B cell (primary cell): ENCODE measurements around the gene INTS12. TPM values are rescaled to one million over a fixed set of nuclear protein-coding genes. Genes with fewer than 3 reads are reported as not detected.
A peak's percentile ranks its signal among the peaks of the same experiment; 100 is the strongest.

Source experiments
- ATAC-seq: fragments of 200-7000 bp; cut with Tn5 transposase; one replicate; pipeline ENCODE4 v1.10.0; 2021; ENCODE audit warnings: low read depth, mild to moderate bottlenecking, moderate number of reproducible peaks, moderate library complexity
- CTCF ChIA-PET: fragments of 350-600 bp; sonication (Branson Sonifier 250); formaldehyde crosslinking; loops from one replicate; lab custom pipeline; 2021; ENCODE audit warnings: antibody characterized with exemption, inconsistent platforms; lab: Charles Lee
- POLR2A ChIA-PET: fragments of 350-600 bp; sonication (Branson Sonifier 250); formaldehyde crosslinking; loops from one replicate; lab custom pipeline; 2021; ENCODE audit warnings: antibody characterized with exemption; lab: Charles Lee
- DNase-seq: peaks from one replicate; pipeline ENCODE4 v3.0.0; 2013
- H2AFZ ChIP-seq: 2 replicates; pipeline ENCODE4 v1.6.1; 2012; ENCODE audit warnings: mild to moderate bottlenecking, low read depth, low read length; ENCODE audit not compliant: insufficient read depth, poor library complexity, severe bottlenecking
- H3K27ac ChIP-seq, 2 donors: 1 replicate in 1 of 2; 2 replicates in 1 of 2; pipeline ENCODE4 v1.5.1; 2012 to 2013; ENCODE audit warnings: low read length in 2 of 2, mild to moderate bottlenecking in 2 of 2, moderate library complexity in 1 of 2
- H3K27me3 ChIP-seq, 4 experiments: fragments of 200-600 bp in 1 of 4; sonication (generic) in 1 of 4; replicated peaks in 1 of 4; 1 replicate in 2 of 4; 2 replicates in 2 of 4; pipeline versions ENCODE4 v1.6.1 to v1.7.0; 2013 to 2016; ENCODE audit warnings: low read length in 3 of 4, mild to moderate bottlenecking in 2 of 4, mixed read lengths in 1 of 4, moderate library complexity in 1 of 4; ENCODE audit not compliant: insufficient read depth in 4 of 4, control insufficient read depth in 3 of 4; ENCODE audit errors: control extremely low read depth in 1 of 4
- H3K36me3 ChIP-seq, 2 experiments: replicated peaks in 1 of 2; 1 replicate in 1 of 2; 2 replicates in 1 of 2; pipeline versions ENCODE4 v1.6.1 to v1.7.1; 2013; ENCODE audit warnings: low read length in 1 of 2; ENCODE audit not compliant: insufficient read depth in 2 of 2, control insufficient read depth in 1 of 2; ENCODE audit errors: control extremely low read depth in 1 of 2, extremely low read depth in 1 of 2
- H3K4me1 ChIP-seq, 2 donors: fragments of 200-600 bp in 1 of 2; sonication (generic) in 1 of 2; 1 replicate in 1 of 2; 2 replicates in 1 of 2; pipeline versions ENCODE4 v1.5.1 to v1.6.1; 2013 to 2017; ENCODE audit warnings: low read length in 2 of 2; ENCODE audit not compliant: control insufficient read depth in 2 of 2, insufficient read depth in 2 of 2
- H3K4me2 ChIP-seq: replicated peaks from 2 replicates; pipeline ENCODE3; 2012; ENCODE audit warnings: mild to moderate bottlenecking, low read depth, low read length; ENCODE audit not compliant: poor library complexity, severe bottlenecking
- H3K4me3 ChIP-seq, 5 experiments: fragments of 200-600 bp in 1 of 5; sonication (generic) in 1 of 5; 1 replicate in 3 of 5; 2 replicates in 2 of 5; pipeline versions ENCODE4 v1.5.1 to v1.7.0; 2011 to 2016; ENCODE audit warnings: low read length in 4 of 5, mild to moderate bottlenecking in 4 of 5, low read depth in 2 of 5, control low read depth in 1 of 5, moderate library complexity in 1 of 5; ENCODE audit not compliant: insufficient read depth in 1 of 5; ENCODE audit errors: control extremely low read depth in 1 of 5, extremely low read depth in 1 of 5
- H3K79me2 ChIP-seq: fragments of 200-600 bp; sonication (generic); one replicate; pipeline ENCODE4 v1.6.0; 2016; ENCODE audit warnings: low read length; ENCODE audit not compliant: control insufficient read depth, insufficient read depth
- H3K9ac ChIP-seq: fragments of 200-600 bp; sonication (generic); 2 replicates; pipeline ENCODE4 v1.6.1; 2017; ENCODE audit warnings: mild to moderate bottlenecking, low read length, moderate library complexity
- H3K9me3 ChIP-seq, 3 donors: one replicate each; pipeline versions ENCODE4 v1.6.1 to v1.7.1; 2013; ENCODE audit warnings: low read length in 2 of 3; ENCODE audit not compliant: control insufficient read depth in 2 of 3, insufficient read depth in 1 of 3; ENCODE audit errors: control extremely low read depth in 1 of 3
- H4K20me1 ChIP-seq: 2 replicates; pipeline ENCODE4 v1.6.0; 2012; ENCODE audit warnings: mild to moderate bottlenecking, low read length; ENCODE audit not compliant: insufficient read depth, control insufficient read depth, poor library complexity, severe bottlenecking
- H3K27ac Mint-ChIP-seq: one replicate; pipeline ENCODE4 v1.8.0; 2021; ENCODE audit warnings: mixed read lengths
- H3K27me3 Mint-ChIP-seq: one replicate; pipeline ENCODE4 v1.8.0; 2021; ENCODE audit warnings: mixed read lengths
- H3K4me1 Mint-ChIP-seq: one replicate; pipeline ENCODE4 v1.8.0; 2021; ENCODE audit warnings: mixed read lengths
- H3K4me3 Mint-ChIP-seq: one replicate; pipeline ENCODE4 v1.8.0; 2021; ENCODE audit warnings: mixed read lengths
- H3K9me3 Mint-ChIP-seq: one replicate; pipeline ENCODE4 v1.8.0; 2022; ENCODE audit warnings: mixed read lengths; ENCODE audit not compliant: insufficient read depth
- CTCF ChIP-seq: fragments of 200-600 bp; IDR thresholded peaks from one replicate; pipeline ENCODE4 v1.8.0; 2022; ENCODE audit warnings: antibody characterized with exemption, mild to moderate bottlenecking
- EZH2 ChIP-seq: IDR thresholded peaks from 2 replicates; pipeline ENCODE4 v1.6.1; 2012; ENCODE audit warnings: borderline replicate concordance, low read depth, mild to moderate bottlenecking, moderate library complexity, low read length; ENCODE audit not compliant: insufficient read depth, poor library complexity, severe bottlenecking
- WGBS: methylation state at CpG from one replicate; pipeline ENCODE4 v1.1.5; 2013; ENCODE audit warnings: missing lambda C conversion rate; ENCODE audit not compliant: insufficient coverage; 5-methylcytosine and 5-hydroxymethylcytosine counted together
- intact Hi-C: fragments of 100-400 bp; cut with micrococcal nuclease; formaldehyde crosslinking; loops from one replicate; pipeline ENCODE4 v1.10.0; 2022
- polyA minus RNA-seq: library from RNA; depleted of rRNA, polyadenylated mRNA; stranded (reverse); fragments of >200 nt; gene quantifications from 2 replicates; pipeline ENCODE4 v1.2.3, GENCODE V29; 2012
- polyA plus RNA-seq: library from polyadenylated mRNA; depleted of rRNA; stranded (reverse); fragments of >200 nt; gene quantifications from 2 replicates; pipeline ENCODE4 v1.2.3, GENCODE V29; 2012
- total RNA-seq, 2 donors: library from RNA; stranded (reverse); fragments of 120-200 nt in 1 of 2; gene quantifications; 1 replicate in 1 of 2; 2 replicates in 1 of 2; pipeline versions ENCODE4 v1.2.3 to v1.2.4, GENCODE V29; 2013 to 2022

INTS12 gene
- 18.4 and 19.1 TPM in 2 replicates for total RNA-seq
- total RNA-seq (2013) = 17.2 TPM
- 21.6 and 23.5 TPM in 2 replicates for polyA plus RNA-seq
- 9.9 and 12.6 TPM in 2 replicates for polyA minus RNA-seq

- Histone ChIP-seq H3K36me3 (peaks cover 0 to 3% of the 10 kb centered on the region in 2 experiments), H3K4me3 (peak within 1 kb of the TSS; percentile 80 to 99 (median 90)), H3K27me3 (no peaks in the 10 kb centered on the region), H2AFZ (peak within 1 kb of the TSS; percentile 95), H3K9ac (peak within 1 kb of the TSS; percentile 94), H3K27ac (peak within 1 kb of the TSS; percentile 81 to 92), H4K20me1 (peaks cover 4% of the 10 kb centered on the region), H3K79me2 (peaks cover 70% of the 10 kb centered on the region), H3K4me1 (peaks cover 14 to 19% of the 10 kb centered on the region in 2 donors), H3K4me2 (peak within 1 kb of the TSS; percentile 80), H3K9me3 (no peaks in the 10 kb centered on the region)
- H3K27me3 Mint-ChIP-seq = no peaks in the 10 kb centered on the region
- DNase-seq (peak; percentile 94), ATAC-seq (peak; percentile 94)
- peak within 1 kb of the TSS; percentile 98 for H3K27ac Mint-ChIP-seq
- POLR2A ChIA-PET = no interaction called here
- peak within 1 kb of the TSS; percentile 100 for H3K4me3 Mint-ChIP-seq
- CTCF ChIA-PET = interaction anchor here (0.8 to 1.5 kb wide), 3 partner anchors 9 to 237 kb away, joined by 3 to 5 read pairs (median 5); no protein-coding TSS in a partner anchor
- peaks cover 37% of the 10 kb centered on the region for H3K4me1 Mint-ChIP-seq
- intact Hi-C loops = loop anchor here (1.0 to 5.0 kb wide), 4 partner anchors 234 to 966 kb away; partner anchors contain the start of genes AIMP1, PPA2, TBCK and TET2
- H3K9me3 Mint-ChIP-seq = no peaks in the 10 kb centered on the region
- TF ChIP-seq EZH2 (no peak), CTCF (no peak)
- WGBS = under 1% methylated on average over 62 of the region's 63 CpGs
Observed at GRCh38 chr4:105708181-105709080, at the start of gene INTS12, which contains the start of gene GSTCD. Gene INTS12 (minus strand): TSS chr4:105708689. CDS start chr4:105700005, 8,684 bp downstream. Gene GSTCD (plus strand): TSS chr4:105708784. CDS start chr4:105717614, 8,830 bp downstream.

GRCh38 chr4:105755375-105755774 lies 46.9 kb upstream of the INTS12 start:
- TF ChIP-seq CTCF (no peak), EZH2 (no peak)
- no peaks in the 10 kb centered on the region for H3K27me3 ChIP-seq
- POLR2A ChIA-PET = no interaction called here
- no peak for ATAC-seq
- no peaks in the 10 kb centered on the region for H3K9me3 Mint-ChIP-seq
- no peak overlapping the region for H3K27ac ChIP-seq
- no peak overlapping the region for H3K27ac Mint-ChIP-seq
- no peak overlapping the region for H3K4me3 ChIP-seq
- no peaks in the 10 kb centered on the region for H3K79me2 ChIP-seq
- no peaks in the 10 kb centered on the region for H3K4me1 Mint-ChIP-seq
- intact Hi-C loops = no loop called here
- no peak for DNase-seq
- no peaks in the 10 kb centered on the region for H3K27me3 Mint-ChIP-seq
- no peak overlapping the region for H2AFZ ChIP-seq
- CTCF ChIA-PET = no interaction called here
- H3K4me3 Mint-ChIP-seq = no peak overlapping the region
- H3K4me2 ChIP-seq = no peak overlapping the region
- H3K4me1 ChIP-seq = no peaks in the 10 kb centered on the region
- no peaks in the 10 kb centered on the region for H4K20me1 ChIP-seq
- H3K9me3 ChIP-seq = no peaks in the 10 kb centered on the region
- H3K36me3 ChIP-seq = no peaks in the 10 kb centered on the region
- H3K9ac ChIP-seq = no peak overlapping the region
